Measurements from ENCODE around the gene TMBIM1. TPM values are rescaled to one million over a fixed set of nuclear protein-coding genes. Genes with fewer than 3 reads are reported as not detected.
"Not testable (repeated sequence)": the region's sequence is repeated elsewhere in the genome, so short reads cannot be mapped to it uniquely, and the experiment has no call there.

Gene TMBIM1
- total and polyA plus RNA-seq, 4 donors = 92.1 to 258 (median 147) TPM

DNA sequence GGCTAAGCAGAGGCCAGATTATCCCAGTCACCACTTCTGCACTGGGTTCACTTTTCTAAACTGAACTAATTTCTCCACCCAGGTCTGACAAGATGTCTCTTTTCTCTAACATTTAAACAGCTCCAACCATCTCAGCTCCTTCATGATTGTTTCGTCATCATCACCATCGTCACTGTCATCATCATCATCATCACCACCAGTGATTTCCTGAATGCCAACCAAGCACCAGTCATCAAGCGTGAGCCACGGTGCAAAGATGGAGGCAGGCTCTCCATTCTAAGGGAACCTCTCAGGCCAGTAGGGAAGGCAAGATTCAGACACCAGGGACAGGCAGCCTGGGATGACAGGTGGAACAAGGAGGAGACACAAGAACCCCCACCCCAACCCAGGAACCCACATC lies 25.5 kb upstream of the TMBIM1 start:
- WGBS, 2 donors = 52 to 81% methylated on average over 4 of the region's 4 CpGs
- Histone ChIP-seq H3K27me3 (ENCODE audit: control insufficient read depth in 3 of 3, insufficient read depth in 3 of 3, low read length in 2 of 3) (no peaks in the 10 kb centered on the region), H3K36me3 (ENCODE audit: control insufficient read depth in 4 of 4, insufficient read depth in 4 of 4, low read length in 4 of 4) (no peaks in the 10 kb centered on the region), H3K27ac (ENCODE audit: low read depth in 1 of 2, low read length in 1 of 2) (peak overlapping the region in 1 of 2 donors; percentile 83), H3K9me3 (ENCODE audit: control insufficient read depth in 4 of 4, insufficient read depth in 3 of 4, low read length in 3 of 4) (no peaks in the 10 kb centered on the region), H3K4me3 (no peak overlapping the region), H3K9ac (ENCODE audit: insufficient read depth in 1 of 2, low read length in 2 of 2) (no peak overlapping the region), H3K4me1 (ENCODE audit: control insufficient read depth in 5 of 5, insufficient read depth in 5 of 5, low read length in 5 of 5) (peaks cover 0 to 14% (median 9%) of the 10 kb centered on the region in 5 donors)
- ATAC-seq (ENCODE audit: insufficient read depth, low FRiP score) (no peak), DNase-seq (no peak)
- TF ChIP-seq, protein P1, sequence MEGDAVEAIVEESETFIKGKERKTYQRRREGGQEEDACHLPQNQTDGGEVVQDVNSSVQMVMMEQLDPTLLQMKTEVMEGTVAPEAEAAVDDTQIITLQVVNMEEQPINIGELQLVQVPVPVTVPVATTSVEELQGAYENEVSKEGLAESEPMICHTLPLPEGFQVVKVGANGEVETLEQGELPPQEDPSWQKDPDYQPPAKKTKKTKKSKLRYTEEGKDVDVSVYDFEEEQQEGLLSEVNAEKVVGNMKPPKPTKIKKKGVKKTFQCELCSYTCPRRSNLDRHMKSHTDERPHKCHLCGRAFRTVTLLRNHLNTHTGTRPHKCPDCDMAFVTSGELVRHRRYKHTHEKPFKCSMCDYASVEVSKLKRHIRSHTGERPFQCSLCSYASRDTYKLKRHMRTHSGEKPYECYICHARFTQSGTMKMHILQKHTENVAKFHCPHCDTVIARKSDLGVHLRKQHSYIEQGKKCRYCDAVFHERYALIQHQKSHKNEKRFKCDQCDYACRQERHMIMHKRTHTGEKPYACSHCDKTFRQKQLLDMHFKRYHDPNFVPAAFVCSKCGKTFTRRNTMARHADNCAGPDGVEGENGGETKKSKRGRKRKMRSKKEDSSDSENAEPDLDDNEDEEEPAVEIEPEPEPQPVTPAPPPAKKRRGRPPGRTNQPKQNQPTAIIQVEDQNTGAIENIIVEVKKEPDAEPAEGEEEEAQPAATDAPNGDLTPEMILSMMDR (IDR thresholded peaks at IDR 0.05; ENCODE audit: control extremely low read depth, extremely low read depth) = no peak

- H3K4me3 ChIP-seq = no peak overlapping the region
- no peaks in the 10 kb centered on the region for H3K9me3 ChIP-seq (ENCODE audit: control insufficient read depth in 4 of 4, insufficient read depth in 3 of 4, low read length in 3 of 4)
- DNase-seq (no peak), ATAC-seq (ENCODE audit: insufficient read depth, low FRiP score) (no peak)
- no peak overlapping the region for H3K9ac ChIP-seq (ENCODE audit: insufficient read depth in 1 of 2, low read length in 2 of 2)
- no peaks in the 10 kb centered on the region for H3K36me3 ChIP-seq (ENCODE audit: control insufficient read depth in 4 of 4, insufficient read depth in 4 of 4, low read length in 4 of 4)
- H3K27me3 ChIP-seq (ENCODE audit: control insufficient read depth in 3 of 3, insufficient read depth in 3 of 3, low read length in 2 of 3) = no peaks in the 10 kb centered on the region
- H3K27ac ChIP-seq (ENCODE audit: low read depth in 1 of 2, low read length in 1 of 2) = peak overlapping the region in 1 of 2 donors; percentile 83
- H3K4me1 ChIP-seq (ENCODE audit: control insufficient read depth in 5 of 5, insufficient read depth in 5 of 5, low read length in 5 of 5) = peaks cover 0 to 11% (median 4%) of the 10 kb centered on the region in 5 donors
- TF ChIP-seq, protein P1 (IDR thresholded peaks at IDR 0.05; ENCODE audit: control extremely low read depth, extremely low read depth) = no peak
- WGBS, 2 donors = 75 to 100% methylated on average over 1 of the region's 1 CpG
Observed at GRCh38 chr2:218317303-218317630, 25.0 kb upstream of the TMBIM1 start.

DNA sequence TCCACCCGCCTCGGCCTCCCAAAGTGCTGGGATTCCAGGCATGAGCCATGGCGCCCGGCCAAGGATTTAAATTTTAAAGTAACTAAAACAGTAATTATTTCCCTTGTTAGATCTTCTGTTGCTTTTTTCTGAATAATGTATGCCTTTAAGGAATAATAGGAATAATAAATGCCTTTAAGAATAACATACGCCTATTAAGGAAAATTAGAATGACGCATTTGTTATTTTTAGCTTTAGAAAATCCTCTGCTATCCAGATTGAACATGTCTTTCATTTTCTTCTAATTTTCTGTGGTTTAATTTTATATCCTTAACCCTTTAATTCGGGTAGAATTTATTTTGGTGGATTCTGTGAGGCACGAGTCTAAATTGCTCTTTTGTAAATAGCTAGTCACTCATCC lies 23.1 kb upstream of the TMBIM1 start:
- TF ChIP-seq, protein P1 (IDR thresholded peaks at IDR 0.05; ENCODE audit: control extremely low read depth, extremely low read depth) = no peak
- Histone ChIP-seq H3K27ac (ENCODE audit: low read depth in 1 of 2, low read length in 1 of 2) (no peak overlapping the region), H3K4me1 (ENCODE audit: control insufficient read depth in 5 of 5, insufficient read depth in 5 of 5, low read length in 5 of 5) (peaks cover 0 to 13% (median 6%) of the 10 kb centered on the region in 5 donors), H3K36me3 (ENCODE audit: control insufficient read depth in 4 of 4, insufficient read depth in 4 of 4, low read length in 4 of 4) (no peaks in the 10 kb centered on the region), H3K9ac (ENCODE audit: insufficient read depth in 1 of 2, low read length in 2 of 2) (no peak overlapping the region), H3K9me3 (ENCODE audit: control insufficient read depth in 4 of 4, insufficient read depth in 3 of 4, low read length in 3 of 4) (no peaks in the 10 kb centered on the region), H3K4me3 (no peak overlapping the region), H3K27me3 (ENCODE audit: control insufficient read depth in 3 of 3, insufficient read depth in 3 of 3, low read length in 2 of 3) (no peaks in the 10 kb centered on the region)
- ATAC-seq (ENCODE audit: insufficient read depth, low FRiP score) = no peak
- no peak for DNase-seq
- 86 to 93% methylated on average over 8 of the region's 8 CpGs for WGBS, 2 donors

DNA sequence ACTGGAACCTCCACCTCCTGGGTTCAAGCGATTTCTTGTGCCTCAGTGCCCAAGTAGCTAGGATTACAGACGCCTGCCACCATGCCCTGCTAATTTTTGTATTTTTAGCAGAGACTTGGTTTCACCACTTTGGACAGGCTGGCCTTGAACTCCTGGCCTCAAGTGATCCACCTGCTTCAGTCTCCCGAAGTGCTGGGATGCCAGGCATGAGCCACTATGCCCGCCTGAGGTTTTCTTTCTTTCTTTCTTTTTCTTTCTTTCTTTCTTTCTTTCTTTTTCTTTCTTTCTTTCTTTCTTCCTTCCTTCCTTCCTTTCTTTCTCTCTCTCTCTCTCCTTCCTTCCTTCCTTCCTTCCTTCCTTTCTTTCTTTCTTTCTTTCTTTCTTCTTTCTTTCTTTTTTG lies 22.5 kb upstream of the TMBIM1 start:
- not testable (repeated sequence) for ATAC-seq (ENCODE audit: insufficient read depth, low FRiP score); H3K36me3 ChIP-seq (ENCODE audit: control insufficient read depth in 4 of 4, insufficient read depth in 4 of 4, low read length in 4 of 4); H3K9ac ChIP-seq (ENCODE audit: insufficient read depth in 1 of 2, low read length in 2 of 2); H3K4me3 ChIP-seq; H3K27me3 ChIP-seq (ENCODE audit: control insufficient read depth in 3 of 3, insufficient read depth in 3 of 3, low read length in 2 of 3); H3K9me3 ChIP-seq (ENCODE audit: control insufficient read depth in 4 of 4, insufficient read depth in 3 of 4, low read length in 3 of 4); DNase-seq
- WGBS, 2 donors = 94 to 96% methylated on average over 4 of the region's 4 CpGs
- peak overlapping the region in 1 of 2 donors; percentile 59 for H3K27ac ChIP-seq (ENCODE audit: low read depth in 1 of 2, low read length in 1 of 2)
- H3K4me1 ChIP-seq (ENCODE audit: control insufficient read depth in 5 of 5, insufficient read depth in 5 of 5, low read length in 5 of 5) = peaks cover 0 to 13% (median 6%) of the 10 kb centered on the region in 5 donors
